HepG2 (cell line): ENCODE results near the gene TMEM178A. TPM values are rescaled to one million over a fixed set of nuclear protein-coding genes. Genes with fewer than 3 reads are reported as not detected.

Source experiments
- ATAC-seq: fragments of 200-7000 bp; cut with Tn5 transposase; 3 replicates; pipeline ENCODE4 v1.9.1; 2020; ENCODE audit warnings: mild to moderate bottlenecking, moderate library complexity
- BruUV-seq: library from RNA; stranded (reverse); fragments of 400-500 nt; replicated peaks from 2 replicates; lab custom pipeline; 2021; lab: Mats Ljungman, UMichigan
- CTCF ChIA-PET: fragments of 300-600 bp; formaldehyde crosslinking; extraction: SDS; loops from one replicate; lab custom pipeline; 2021; ENCODE audit warnings: low total read pairs, inconsistent platforms, low intra/inter-chr PET ratio; lab: Yijun Ruan, JAX
- POLR2A ChIA-PET: fragments of 350-600 bp; sonication (Branson Sonifier 250); formaldehyde crosslinking; loops from one replicate; lab custom pipeline; 2020; ENCODE audit warnings: antibody characterized with exemption, inconsistent platforms; lab: Yijun Ruan, JAX
- DNase-seq: peaks from one replicate; pipeline ENCODE4 v3.0.0-alpha.2; 2015; ENCODE audit warnings: low spot score
- FAIRE-seq: peaks from 3 replicates; lab custom pipeline; 2011; peaks lifted over from hg19 to GRCh38; lab: Jason Lieb, UNC
- H2AFZ ChIP-seq: one replicate; pipeline ENCODE4 v1.6.1; 2011; ENCODE audit warnings: low read length, inconsistent platforms
- H3K27ac ChIP-seq: fragments of 300-600 bp; 3 replicates; pipeline ENCODE4 v1.8.0; 2011; ENCODE audit warnings: mixed run types, mild to moderate bottlenecking, mixed read lengths, low read length, inconsistent platforms; ENCODE audit not compliant: insufficient read depth; ENCODE audit errors: extremely low read length
- H3K27me3 ChIP-seq, 2 experiments: fragments of 200-600 bp in 1 of 2; 2 replicates in 1 of 2; 3 replicates in 1 of 2; pipeline versions ENCODE4 v1.6.0 to v1.8.0; 2011; ENCODE audit warnings: low read length in 2 of 2, mild to moderate bottlenecking in 2 of 2, moderate library complexity in 2 of 2, inconsistent platforms in 1 of 2; ENCODE audit not compliant: insufficient read depth in 2 of 2, control insufficient read depth in 1 of 2
- H3K36me3 ChIP-seq, 2 experiments: fragments of 200-600 bp in 1 of 2; replicated peaks in 1 of 2; 2 replicates in 1 of 2; 3 replicates in 1 of 2; pipeline versions ENCODE4 v1.5.1 to v1.8.0; 2011; ENCODE audit warnings: low read length in 2 of 2, inconsistent platforms in 1 of 2; ENCODE audit not compliant: insufficient read depth in 2 of 2, control insufficient read depth in 1 of 2
- H3K4me1 ChIP-seq: 2 replicates; pipeline ENCODE4 v1.5.1; 2012; ENCODE audit warnings: low read length, inconsistent platforms; ENCODE audit not compliant: insufficient read depth
- H3K4me2 ChIP-seq: 2 replicates; pipeline ENCODE4 v1.6.0; 2011; ENCODE audit warnings: low read depth, low read length, inconsistent platforms
- H3K4me3 ChIP-seq, 3 experiments: fragments of 200-600 bp in 1 of 3; sonication (generic), shearing (Covaris generic) in 1 of 3; replicated peaks in 1 of 3; 2 replicates each; pipeline ENCODE4 v1.5.1; 2011 to 2016; ENCODE audit warnings: low read length in 3 of 3, inconsistent platforms in 2 of 3, low read depth in 2 of 3, mild to moderate bottlenecking in 2 of 3, control low read depth in 1 of 3, mixed read lengths in 1 of 3; ENCODE audit not compliant: insufficient read depth in 1 of 3
- H3K79me2 ChIP-seq: one replicate; pipeline ENCODE4 v1.6.1; 2011; ENCODE audit warnings: low read length, inconsistent platforms; ENCODE audit not compliant: insufficient read depth
- H3K9ac ChIP-seq: 2 replicates; pipeline ENCODE4 v1.6.0; 2011; ENCODE audit warnings: mild to moderate bottlenecking, low read depth, low read length, inconsistent platforms; ENCODE audit not compliant: insufficient read depth
- H3K9me3 ChIP-seq: 2 replicates; pipeline ENCODE4 v1.5.1; 2012; ENCODE audit warnings: mild to moderate bottlenecking, low read length
- H4K20me1 ChIP-seq: 2 replicates; pipeline ENCODE4 v1.6.0; 2011; ENCODE audit warnings: inconsistent platforms, mild to moderate bottlenecking, low read length, moderate library complexity; ENCODE audit not compliant: insufficient read depth
- CBX2 ChIP-seq, 2 experiments: fragments of 200-600 bp in 1 of 2; sonication (generic); formaldehyde crosslinking in 1 of 2; IDR thresholded peaks; 2 replicates each; pipeline versions ENCODE4 v1.7.0 to v1.8.1; 2018 to 2022; ENCODE audit warnings: low read depth in 2 of 2, low read length in 1 of 2, mild to moderate bottlenecking in 1 of 2, missing genetic modification reagents in 1 of 2
- CEBPB ChIP-seq: IDR thresholded peaks from 2 replicates; pipeline ENCODE4 v1.6.1; 2011; ENCODE audit warnings: low read depth, low read length, improper control_type of control experiment, borderline replicate concordance
- KDM5A ChIP-seq: fragments of 200-600 bp; sonication (generic); IDR thresholded peaks from 2 replicates; pipeline ENCODE4 v1.7.0; 2018; ENCODE audit warnings: antibody characterized with exemption, mild to moderate bottlenecking, low read length, borderline replicate concordance
- SIX4 ChIP-seq: sonication (generic); formaldehyde crosslinking; IDR thresholded peaks from 2 replicates; pipeline ENCODE4 v1.4.0; 2020; ENCODE audit warnings: missing genetic modification reagents
- ZNF20 ChIP-seq: sonication (generic); formaldehyde crosslinking; IDR thresholded peaks from 2 replicates; pipeline ENCODE4 v1.4.0; 2020; ENCODE audit warnings: mild to moderate bottlenecking, moderate library complexity, missing genetic modification reagents
- ZNF543 ChIP-seq: sonication (generic); formaldehyde crosslinking; IDR thresholded peaks from 2 replicates; pipeline ENCODE4 v1.4.0; 2020; ENCODE audit warnings: mild to moderate bottlenecking, missing genetic modification reagents
- ZNF652 ChIP-seq: IDR thresholded peaks from 2 replicates; pipeline ENCODE4 v1.6.1; 2016; ENCODE audit warnings: low read depth, borderline replicate concordance
- ZNF772 ChIP-seq: sonication (generic); formaldehyde crosslinking; IDR thresholded peaks from 2 replicates; pipeline ENCODE4 v1.5.0; 2020; ENCODE audit warnings: mild to moderate bottlenecking, missing genetic modification reagents
- ZNF773 ChIP-seq: sonication (generic); formaldehyde crosslinking; IDR thresholded peaks from 2 replicates; pipeline ENCODE4 v1.4.0; 2020; ENCODE audit warnings: missing genetic modification reagents, borderline replicate concordance
- WGBS: methylation state at CpG from one replicate; pipeline ENCODE4 v1.1.6; 2017; ENCODE audit warnings: low lambda C conversion rate; 5-methylcytosine and 5-hydroxymethylcytosine counted together
- in situ Hi-C: cut with HindIII; loops from 2 replicates; pipeline ENCODE4 v1.10.0; 2017; ENCODE audit warnings: low pct_unique_long_range_greater_than_20kb; ENCODE audit not compliant: extremely low pct_ligation_motif_present
- intact Hi-C: fragments of 100-400 bp; cut with micrococcal nuclease; formaldehyde crosslinking; loops from one replicate; pipeline ENCODE4 v1.10.0; 2022; ENCODE audit not compliant: unreplicated experiment
- polyA plus RNA-seq, 8 experiments: library from polyadenylated mRNA; depleted of rRNA in 3 of 8; stranded (reverse) in 7 of 8; unstranded in 1 of 8; fragments of >200 nt; fragmentation: Illumina TruSeq in 4 of 8; extraction: Trizol in 4 of 8; gene quantifications; 2 replicates each; pipeline versions ENCODE4 v1.2.1 to v1.2.3, GENCODE V29; 2011 to 2016; ENCODE audit warnings: low read depth in 4 of 8, missing spikeins in 1 of 8, mixed read lengths in 1 of 8; ENCODE audit not compliant: insufficient read depth in 1 of 8
- total RNA-seq, 5 experiments: library from RNA; depleted of rRNA; stranded (reverse); fragments of >200 nt; fragmentation: Illumina TruSeq; extraction: Trizol; gene quantifications; 2 replicates each; pipeline ENCODE4 v1.2.3, GENCODE V29; 2016; ENCODE audit warnings: low read depth in 1 of 5
- TF ChIP-seq, protein P1 (sequence below): conservative IDR thresholded peaks from 2 replicates; pipeline ENCODE4 v1.6.1; 2018; ENCODE audit warnings: missing genetic modification reagents
- TF ChIP-seq, protein P2 (sequence below): sonication (generic); formaldehyde crosslinking; IDR thresholded peaks from 2 replicates; pipeline ENCODE4 v1.5.0; 2020; ENCODE audit warnings: missing genetic modification reagents

The TMEM178A gene
- total and polyA plus RNA-seq, 2 of the 13 experiments (the other 11 are each of a cell fraction or from before 2014, with no cell fraction given), result 0.38 to 3.3 TPM

DNA sequence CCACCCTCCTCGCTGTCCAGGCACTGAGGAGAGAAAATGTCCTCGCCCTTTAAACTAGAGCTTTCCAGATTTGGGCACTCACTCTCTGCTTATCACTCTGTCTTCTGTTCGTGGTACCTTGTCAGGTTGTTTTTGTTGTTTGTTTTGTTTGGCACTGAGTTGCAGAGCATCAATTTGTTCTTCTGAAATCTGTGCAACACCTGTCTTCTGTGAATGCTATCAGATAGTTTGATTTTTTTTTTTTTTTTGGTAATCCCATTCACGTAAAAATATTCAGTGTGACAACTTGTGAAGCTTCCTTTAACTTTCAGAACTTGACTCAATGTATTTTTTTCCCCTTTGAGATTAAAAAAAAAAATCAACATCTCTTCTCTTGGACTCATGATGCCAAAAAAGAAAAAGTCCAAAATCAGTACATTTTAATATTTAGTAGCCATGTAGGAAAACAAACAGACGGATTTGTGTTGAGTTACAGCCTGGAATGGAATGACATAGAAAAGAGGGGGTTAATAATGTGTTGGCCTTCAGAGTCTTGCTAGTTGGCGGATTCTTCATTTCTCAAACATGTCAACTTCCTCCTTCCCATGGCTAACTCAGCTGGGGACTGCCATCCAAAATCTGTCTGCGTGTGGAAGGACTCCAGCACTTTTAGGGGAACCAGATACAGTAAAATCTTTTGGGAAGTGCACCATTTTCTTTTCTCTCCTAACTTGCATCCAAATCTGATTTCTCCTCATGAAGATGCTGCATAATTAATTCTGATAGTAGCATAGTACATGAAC lies 1.6 kb downstream of the TMEM178A start:
- DNase-seq (no peak), ATAC-seq (no peak), FAIRE-seq (no peak)
- no peaks in the 10 kb centered on the region for H3K9me3 ChIP-seq
- WGBS, result 48% methylated on average over 7 of the region's 7 CpGs
- H3K79me2 ChIP-seq, result no peaks in the 10 kb centered on the region
- peaks cover 8 to 70% of the 10 kb centered on the region in 2 experiments; a peak in 4 of 5 replicates for H3K27me3 ChIP-seq
- peak overlapping the region in 1 of 3 experiments; percentile 78; a peak in 1 of 6 replicates for H3K4me3 ChIP-seq
- intact Hi-C loops, result no loop called here
- TF ChIP-seq CBX2 (IDR thresholded peaks at IDR 0.05; ENCODE audit: low read depth, low read length) (peak; percentile 97), CBX2 (CRISPR knock-in tag; IDR thresholded peaks at IDR 0.05; ENCODE audit: low read depth) (no peak), ZNF652 (CRISPR knock-in tag) (0 out of 2 replicates have a peak, but pooled peaks have one; percentile 19), ZNF543 (CRISPR knock-in tag) (no peak)
- ChIA-PET CTCF (no interaction called here), POLR2A (no interaction called here)
- BruUV-seq, result no TSS peak
- H3K36me3 ChIP-seq, result no peaks in the 10 kb centered on the region
- in situ Hi-C loops, result no loop called here
- H4K20me1 ChIP-seq, result no peaks in the 10 kb centered on the region
- no peak overlapping the region for H3K9ac ChIP-seq
- H3K4me1 ChIP-seq, result peaks cover 18% of the 10 kb centered on the region
- H2AFZ ChIP-seq, result no peak overlapping the region
- H3K4me2 ChIP-seq, result peak overlapping the region; percentile 83
- no peak overlapping the region for H3K27ac ChIP-seq

DNA sequence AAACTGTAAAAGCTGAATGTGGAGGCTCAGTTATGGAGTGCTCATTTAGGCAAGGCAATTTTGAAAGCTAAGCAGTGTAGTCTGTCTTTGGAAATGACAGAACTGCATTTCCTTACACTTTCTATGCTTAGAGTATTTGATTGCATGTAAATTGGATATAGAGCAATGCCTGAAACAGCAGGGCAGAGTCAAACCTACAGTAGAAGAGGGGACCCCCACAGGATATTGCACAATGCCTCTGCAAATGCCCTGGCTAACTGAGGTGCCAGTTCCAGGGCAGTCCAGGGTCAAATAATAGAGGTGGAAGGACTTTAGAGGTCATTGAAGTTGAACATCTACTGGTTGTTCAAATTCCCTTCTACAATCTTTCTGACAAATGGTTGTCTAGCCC lies 2.2 kb downstream of the TMEM178A start:
- no peaks in the 10 kb centered on the region for H3K36me3 ChIP-seq
- ATAC-seq (no peak), FAIRE-seq (no peak), DNase-seq (no peak)
- H4K20me1 ChIP-seq, result no peaks in the 10 kb centered on the region
- H3K27me3 ChIP-seq, result peaks cover 8 to 75% of the 10 kb centered on the region in 2 experiments; a peak in 4 of 5 replicates
- H3K4me3 ChIP-seq, result no peak overlapping the region
- POLR2A ChIA-PET, result no interaction called here
- peaks cover 18% of the 10 kb centered on the region for H3K4me1 ChIP-seq
- no peak overlapping the region for H2AFZ ChIP-seq
- no TSS peak for BruUV-seq
- TF ChIP-seq CEBPB (peak; percentile 71), ZNF773 (CRISPR knock-in tag) (no peak), ZNF772 (CRISPR knock-in tag) (no peak), SIX4 (no peak), KDM5A (no peak), ZNF20 (no peak)
- TF ChIP-seq, protein P1, sequence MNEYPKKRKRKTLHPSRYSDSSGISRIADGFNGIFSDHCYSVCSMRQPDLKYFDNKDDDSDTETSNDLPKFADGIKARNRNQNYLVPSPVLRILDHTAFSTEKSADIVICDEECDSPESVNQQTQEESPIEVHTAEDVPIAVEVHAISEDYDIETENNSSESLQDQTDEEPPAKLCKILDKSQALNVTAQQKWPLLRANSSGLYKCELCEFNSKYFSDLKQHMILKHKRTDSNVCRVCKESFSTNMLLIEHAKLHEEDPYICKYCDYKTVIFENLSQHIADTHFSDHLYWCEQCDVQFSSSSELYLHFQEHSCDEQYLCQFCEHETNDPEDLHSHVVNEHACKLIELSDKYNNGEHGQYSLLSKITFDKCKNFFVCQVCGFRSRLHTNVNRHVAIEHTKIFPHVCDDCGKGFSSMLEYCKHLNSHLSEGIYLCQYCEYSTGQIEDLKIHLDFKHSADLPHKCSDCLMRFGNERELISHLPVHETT (CRISPR knock-in tag), result no peak
- TF ChIP-seq, protein P2, sequence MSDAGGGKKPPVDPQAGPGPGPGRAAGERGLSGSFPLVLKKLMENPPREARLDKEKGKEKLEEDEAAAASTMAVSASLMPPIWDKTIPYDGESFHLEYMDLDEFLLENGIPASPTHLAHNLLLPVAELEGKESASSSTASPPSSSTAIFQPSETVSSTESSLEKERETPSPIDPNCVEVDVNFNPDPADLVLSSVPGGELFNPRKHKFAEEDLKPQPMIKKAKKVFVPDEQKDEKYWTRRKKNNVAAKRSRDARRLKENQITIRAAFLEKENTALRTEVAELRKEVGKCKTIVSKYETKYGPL (CRISPR knock-in tag), result no peak
- no peak overlapping the region for H3K27ac ChIP-seq
- CTCF ChIA-PET, result no interaction called here
- no peak overlapping the region for H3K4me2 ChIP-seq
- in situ Hi-C loops (no loop called here), intact Hi-C loops (no loop called here)
- no peak overlapping the region for H3K9ac ChIP-seq
- no peaks in the 10 kb centered on the region for H3K79me2 ChIP-seq
- no peaks in the 10 kb centered on the region for H3K9me3 ChIP-seq
